VCaP (cell line): ENCODE results near the gene SMAD6.
"Not testable (repeated sequence)": the region's sequence is repeated elsewhere in the genome, so short reads cannot be mapped to it uniquely, and the experiment has no call there.

Experiments
- H3K27ac ChIP-seq: fragments of 450-650 bp; 2 replicates; pipeline ENCODE4 v1.5.1; 2017
- CTCF ChIP-seq: fragments of 450-650 bp; conservative IDR thresholded peaks from 2 replicates; pipeline ENCODE4 v1.5.1; 2017; ENCODE audit warnings: mild to moderate bottlenecking, moderate library complexity

SMAD6 gene

GRCh38 chr15:66684136-66684681 lies 17.8 kb upstream of the SMAD6 start:
- no peak overlapping the region for H3K27ac ChIP-seq
- no peak for TF ChIP-seq CTCF

GRCh38 chr15:66685638-66686150 lies 16.3 kb upstream of the SMAD6 start:
- TF ChIP-seq CTCF = peak; percentile 63
- no peak overlapping the region for H3K27ac ChIP-seq

- H3K27ac ChIP-seq = not testable (repeated sequence)
Measured at GRCh38 chr15:66690912-66691311, 11.1 kb upstream of the SMAD6 start.

GRCh38 chr15:66691727-66692126 lies 10.3 kb upstream of the SMAD6 start:
- peak overlapping the region; percentile 73; the same call in 1 of the 2 replicates for H3K27ac ChIP-seq
- no peak for TF ChIP-seq CTCF

- TF ChIP-seq CTCF = no peak
- H3K27ac ChIP-seq = peak overlapping the region; percentile 73
Measured at GRCh38 chr15:66692391-66692790, 9.6 kb upstream of the SMAD6 start.

- TF ChIP-seq CTCF = no peak
- peak overlapping the region; percentile 73 for H3K27ac ChIP-seq
Measured at GRCh38 chr15:66692808-66693596, 9.0 kb upstream of the SMAD6 start.

GRCh38 chr15:66696770-66697169 lies 5.3 kb upstream of the SMAD6 start:
- no peak for TF ChIP-seq CTCF
- no peak overlapping the region for H3K27ac ChIP-seq
